Upper lobe of left lung (tissue), 6 donors: ENCODE results near the gene RPL10. TPM values are rescaled to one million over a fixed set of nuclear protein-coding genes. Genes with fewer than 3 reads are reported as not detected.

Experiments
- ATAC-seq, 2 donors: fragments of 200-7000 bp; cut with Tn5 transposase; one replicate each; pipeline ENCODE4 v1.9.1; 2022; ENCODE audit warnings: mild to moderate bottlenecking in 2 of 2, moderate library complexity in 2 of 2; ENCODE audit not compliant: low FRiP score in 2 of 2
- DNase-seq, 2 donors: peaks; one replicate each; pipeline ENCODE4 v3.0.0-alpha.2; 2019 to 2020
- H3K27ac ChIP-seq, 4 donors: fragments of 200-600 bp; sonication (generic); one replicate each; pipeline ENCODE4 v1.5.1; 2016 to 2019
- H3K27me3 ChIP-seq, 4 donors: fragments of 200-600 bp; sonication (generic); one replicate each; pipeline ENCODE4 v1.5.1; 2017 to 2019
- H3K36me3 ChIP-seq, 4 donors: fragments of 200-600 bp; sonication (generic); one replicate each; pipeline ENCODE4 v1.5.1; 2016 to 2019
- H3K4me1 ChIP-seq, 4 donors: fragments of 200-600 bp; sonication (generic); one replicate each; pipeline ENCODE4 v1.5.1; 2018 to 2019
- H3K4me3 ChIP-seq, 4 donors: fragments of 200-600 bp; sonication (generic); one replicate each; pipeline ENCODE4 v1.5.1; 2017 to 2019; ENCODE audit warnings: mild to moderate bottlenecking in 2 of 4, moderate library complexity in 1 of 4
- H3K9me3 ChIP-seq, 4 donors: fragments of 200-600 bp; sonication (generic); one replicate each; pipeline ENCODE4 v1.5.1; 2018 to 2019
- CTCF ChIP-seq, 6 experiments: fragments of 450-650 bp in 4 of 6; fragments of 200-600 bp in 2 of 6; sonication (generic) in 2 of 6; IDR thresholded peaks; one replicate each; pipeline ENCODE4 v1.5.1; 2016 to 2019; ENCODE audit warnings: antibody characterized with exemption in 6 of 6
- EP300 ChIP-seq, 4 donors: sonication (generic); formaldehyde crosslinking; IDR thresholded peaks; one replicate each; pipeline ENCODE4 v1.5.1; 2017; ENCODE audit warnings: antibody characterized with exemption in 4 of 4, control low read depth in 2 of 4
- POLR2A ChIP-seq, 4 donors: fragments of 450-650 bp; IDR thresholded peaks; one replicate each; pipeline ENCODE4 v1.5.1; 2016 to 2017; ENCODE audit warnings: antibody characterized with exemption in 4 of 4, mild to moderate bottlenecking in 2 of 4
- POLR2AphosphoS5 ChIP-seq, 2 donors: sonication (generic); formaldehyde crosslinking; IDR thresholded peaks; one replicate each; pipeline ENCODE4 v1.5.1; 2017; ENCODE audit warnings: antibody characterized with exemption in 2 of 2
- WGBS, 2 donors: methylation state at CpG; one replicate each; pipeline ENCODE4 v1.1.5; 2017 to 2018; 5-methylcytosine and 5-hydroxymethylcytosine counted together
- total RNA-seq, 6 donors: library from RNA; depleted of rRNA in 4 of 6; stranded (reverse); fragments of >200 nt in 4 of 6; gene quantifications; one replicate each; pipeline versions ENCODE4 v1.1.0 to v1.2.1, GENCODE V29; 2016 to 2021
- donor health status: DM: no; HTN: no; CAD: no; lungs with moderate emphysema.
- donor health status: DM: no; HTN: yes; CAD: no; lungs with severe emphysema.

The RPL10 gene
- total RNA-seq, 6 donors from 2014 or later: 1,246 to 5,225 (median 2,943) TPM

- 85 to 94% methylated on average over 4 of the region's 4 CpGs for WGBS, 2 donors
- Histone ChIP-seq H3K27ac (no peak overlapping the region), H3K27me3 (no peaks in the 10 kb centered on the region), H3K9me3 (peaks cover 0 to under 1% (median 0%) of the 10 kb centered on the region in 4 donors), H3K4me3 (no peak overlapping the region), H3K36me3 (peaks cover 0 to 35% (median 13%) of the 10 kb centered on the region in 4 donors), H3K4me1 (peaks cover 7 to 22% (median 7%) of the 10 kb centered on the region in 4 donors)
- ATAC-seq (no peak), DNase-seq (no peak)
- TF ChIP-seq POLR2A (IDR thresholded peaks at IDR 0.05): no peak
Observed at GRCh38 chrX:154403858-154404257, 5.7 kb downstream of the RPL10 start.

- TF ChIP-seq EP300 (IDR thresholded peaks at IDR 0.05) (no peak), POLR2A (IDR thresholded peaks at IDR 0.05) (no peak), CTCF (IDR thresholded peaks at IDR 0.05) (no peak), POLR2AphosphoS5 (IDR thresholded peaks at IDR 0.05) (no peak)
- Histone ChIP-seq H3K36me3 (peaks cover 0 to 27% (median 11%) of the 10 kb centered on the region in 4 donors), H3K4me1 (peaks cover 5 to 18% (median 7%) of the 10 kb centered on the region in 4 donors), H3K27ac (no peak overlapping the region), H3K9me3 (no peaks in the 10 kb centered on the region), H3K4me3 (no peak overlapping the region), H3K27me3 (no peaks in the 10 kb centered on the region)
- 94 to 95% methylated on average over 4 to 16 of the region's 16 CpGs for WGBS, 2 donors
- no peak for ATAC-seq
- DNase-seq: no peak
Observed at GRCh38 chrX:154404625-154405192, 6.5 kb downstream of the RPL10 start.

GRCh38 chrX:154408659-154409221 lies 10.6 kb downstream of the RPL10 start:
- TF ChIP-seq CTCF (IDR thresholded peaks at IDR 0.05) (no peak), EP300 (IDR thresholded peaks at IDR 0.05) (no peak), POLR2AphosphoS5 (IDR thresholded peaks at IDR 0.05) (no peak), POLR2A (IDR thresholded peaks at IDR 0.05) (no peak)
- Histone ChIP-seq H3K27ac (peak overlapping the region; percentile 73 to 87 (median 86)), H3K36me3 (no peaks in the 10 kb centered on the region), H3K4me1 (peaks cover 7 to 25% (median 10%) of the 10 kb centered on the region in 4 donors), H3K27me3 (no peaks in the 10 kb centered on the region), H3K9me3 (no peaks in the 10 kb centered on the region), H3K4me3 (peak overlapping the region; percentile 19 to 52 (median 37))
- 44% methylated on average over 6 to 10 of the region's 10 CpGs for WGBS, 2 donors
- ATAC-seq (no peak), DNase-seq (no peak)

GRCh38 chrX:154409222-154409871 lies 11.2 kb downstream of the RPL10 start, which contains the start of gene DNASE1L1:
DNASE1L1 (minus strand) TSS chrX:154409254; CDS start chrX:154405568, 3,686 bp downstream.
- H3K36me3 ChIP-seq: no peaks in the 10 kb centered on the region
- H3K4me1 ChIP-seq: peaks cover 7 to 25% (median 10%) of the 10 kb centered on the region in 4 donors
- peak; percentile 92 to 93 for DNase-seq
- peak within 1 kb of the TSS; percentile 19 to 52 (median 37) for H3K4me3 ChIP-seq
- TF ChIP-seq POLR2AphosphoS5 (IDR thresholded peaks at IDR 0.05) (peak; percentile 14 to 64), POLR2A (IDR thresholded peaks at IDR 0.05) (peak in 1 of 4 donors; percentile 45), EP300 (IDR thresholded peaks at IDR 0.05) (peak in 1 of 4 donors; percentile 16), CTCF (IDR thresholded peaks at IDR 0.05) (no peak)
- H3K27me3 ChIP-seq: no peaks in the 10 kb centered on the region
- ATAC-seq: peak; percentile 83 to 89
- H3K9me3 ChIP-seq: no peaks in the 10 kb centered on the region
- 60 to 76% methylated on average over 4 to 20 of the region's 26 CpGs for WGBS, 2 donors
- peak within 1 kb of the TSS; percentile 73 to 87 (median 86) for H3K27ac ChIP-seq

- ATAC-seq: peak; percentile 69 to 73
- TF ChIP-seq POLR2A (IDR thresholded peaks at IDR 0.05): peak in 1 of 4 donors; percentile 34
- TF ChIP-seq CTCF (IDR thresholded peaks at IDR 0.05): no peak
- peak in 1 of 2 donors; percentile 39 for TF ChIP-seq POLR2AphosphoS5 (IDR thresholded peaks at IDR 0.05)
- DNase-seq: peak in 1 of 2 donors; percentile 80
- Histone ChIP-seq H3K27me3 (no peaks in the 10 kb centered on the region), H3K4me3 (peak overlapping the region; percentile 54 to 88 (median 72)), H3K9me3 (no peaks in the 10 kb centered on the region), H3K4me1 (peaks cover 7 to 25% (median 10%) of the 10 kb centered on the region in 4 donors), H3K27ac (peak overlapping the region; percentile 90 to 96 (median 92)), H3K36me3 (no peaks in the 10 kb centered on the region)
- 44% methylated on average over 25 of the region's 29 CpGs; no CpG with 5 or more reads in 1 of the 2 donors for WGBS, 2 donors
Observed at GRCh38 chrX:154411981-154412340, 13.8 kb downstream of the RPL10 start.
